MM.1S (cell line): Measurements from ENCODE around the gene OR2S2.
"Not testable (repeated sequence)": the region's sequence is repeated elsewhere in the genome, so short reads cannot be mapped to it uniquely, and the experiment has no call there.

Experiments used
- DNase-seq: peaks from one replicate; pipeline ENCODE4 v3.0.0-alpha.2; 2015
- H2AFZ ChIP-seq: fragments of 300-600 bp; sonication (generic); 2 replicates; pipeline ENCODE4 v1.6.0; 2016; ENCODE audit warnings: antibody characterized with exemption, low read length
- H3F3A ChIP-seq: fragments of 300-600 bp; sonication (generic); 2 replicates; pipeline ENCODE4 v1.6.1; 2016; ENCODE audit warnings: mild to moderate bottlenecking, antibody characterized with exemption, low read length, moderate library complexity, mixed read lengths; ENCODE audit not compliant: insufficient read depth
- H3K27ac ChIP-seq: fragments of 300-600 bp; sonication (generic); 2 replicates; pipeline ENCODE4 v1.5.1; 2016; ENCODE audit warnings: mild to moderate bottlenecking, low read length
- H3K27me3 ChIP-seq: fragments of 300-600 bp; sonication (generic); replicated peaks from 2 replicates; pipeline ENCODE4 v1.6.0; 2016; ENCODE audit warnings: low read length; ENCODE audit not compliant: insufficient read depth
- H3K36me3 ChIP-seq: fragments of 300-600 bp; sonication (generic); replicated peaks from 2 replicates; pipeline ENCODE4 v1.6.1; 2016; ENCODE audit warnings: mild to moderate bottlenecking, low read length, mixed read lengths; ENCODE audit not compliant: insufficient read depth
- H3K4me1 ChIP-seq: fragments of 300-600 bp; sonication (generic); 2 replicates; pipeline ENCODE4 v1.6.1; 2016; ENCODE audit warnings: low read length, mixed read lengths
- H3K4me2 ChIP-seq: fragments of 300-600 bp; sonication (generic); 2 replicates; pipeline ENCODE4 v1.6.0; 2016; ENCODE audit warnings: low read depth, low read length
- H3K4me3 ChIP-seq: fragments of 300-600 bp; sonication (generic); 2 replicates; pipeline ENCODE4 v1.5.1; 2016; ENCODE audit warnings: low read length, mixed read lengths
- H3K79me2 ChIP-seq: fragments of 300-600 bp; sonication (generic); 2 replicates; pipeline ENCODE4 v1.6.1; 2016; ENCODE audit warnings: mixed run types, low read length, mixed read lengths
- H3K9ac ChIP-seq: fragments of 300-600 bp; sonication (generic); 2 replicates; pipeline ENCODE4 v1.6.1; 2016; ENCODE audit warnings: low read length, mixed read lengths
- H3K9me2 ChIP-seq: fragments of 300-600 bp; sonication (generic); replicated peaks from 2 replicates; pipeline ENCODE4 v1.6.1; 2016; ENCODE audit warnings: mild to moderate bottlenecking, low read length, mixed read lengths; ENCODE audit not compliant: insufficient read depth
- H3K9me3 ChIP-seq: fragments of 300-600 bp; sonication (generic); replicated peaks from 2 replicates; pipeline ENCODE4 v1.6.1; 2016; ENCODE audit warnings: mild to moderate bottlenecking, low read length, mixed read lengths; ENCODE audit not compliant: insufficient read depth
- H4K20me1 ChIP-seq: fragments of 300-600 bp; sonication (generic); 2 replicates; pipeline ENCODE4 v1.6.1; 2016; ENCODE audit warnings: mild to moderate bottlenecking, low read length, moderate library complexity, mixed read lengths; ENCODE audit not compliant: insufficient read depth
- EZH2 ChIP-seq: fragments of 300-600 bp; sonication (generic); optimal IDR thresholded peaks from 2 replicates; pipeline ENCODE3; 2017; ENCODE audit warnings: low read depth, mild to moderate bottlenecking, antibody characterized with exemption, low read length, mixed read lengths
- EZH2phosphoT487 ChIP-seq: fragments of 300-600 bp; sonication (generic); IDR thresholded peaks from 2 replicates; pipeline ENCODE4 v1.6.1; 2018; ENCODE audit warnings: antibody characterized with exemption, low read length
- TF ChIP-seq, protein P1 (sequence below): fragments of 300-600 bp; sonication (generic); IDR thresholded peaks from 2 replicates; pipeline ENCODE4 v1.5.1; 2016; ENCODE audit warnings: antibody characterized with exemption, low read length, mixed read lengths

OR2S2 gene

DNA sequence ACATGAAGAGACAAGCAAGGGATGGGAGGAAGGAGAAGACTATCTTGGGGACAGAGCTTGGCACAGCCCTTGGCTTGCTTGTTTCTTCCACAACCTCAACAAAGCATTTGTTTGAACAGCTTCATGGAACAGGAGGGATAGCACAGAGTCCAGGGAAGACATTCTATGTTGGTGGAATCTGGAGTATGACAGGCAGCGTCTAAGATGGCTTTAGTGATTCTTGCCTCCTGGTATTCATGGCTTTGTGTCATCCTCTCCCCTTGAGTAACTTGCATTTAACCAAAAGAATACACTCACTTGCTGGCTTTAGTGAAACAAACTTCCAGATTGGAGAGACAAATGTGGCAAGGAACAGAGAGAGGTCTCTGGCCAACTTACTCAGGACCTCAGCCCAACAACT lies 47.9 kb upstream of the OR2S2 start:
- Histone ChIP-seq H3K36me3 (no peaks in the 10 kb centered on the region), H3K9me2 (no peaks in the 10 kb centered on the region), H3K27me3 (no peaks in the 10 kb centered on the region)

DNA sequence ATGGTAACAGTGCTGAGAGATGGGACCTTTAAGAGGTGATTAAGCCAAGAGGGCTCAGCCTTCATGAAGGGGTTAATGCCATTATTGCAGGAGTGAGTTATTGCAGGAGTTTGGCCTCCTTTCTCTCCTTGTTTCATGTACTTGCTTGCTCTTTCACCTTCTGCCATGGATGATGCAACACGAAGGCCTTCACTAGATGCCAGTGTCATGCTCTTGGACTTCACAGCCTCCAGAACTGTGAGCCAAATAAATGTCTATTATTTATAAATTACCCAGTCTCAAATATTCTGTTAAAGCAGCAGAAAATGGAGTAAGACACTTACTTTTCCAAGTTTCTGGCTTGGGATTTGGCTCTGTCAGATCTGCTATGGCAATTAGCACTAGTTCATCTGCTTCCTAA lies 40.4 kb upstream of the OR2S2 start:
- H3K27ac ChIP-seq: no peak overlapping the region
- H3K36me3 ChIP-seq: no peaks in the 10 kb centered on the region
- no peaks in the 10 kb centered on the region for H4K20me1 ChIP-seq
- H3K4me3 ChIP-seq: no peak overlapping the region
- no peaks in the 10 kb centered on the region for H3K9me3 ChIP-seq
- DNase-seq: no peak
- no peak overlapping the region for H2AFZ ChIP-seq
- H3K79me2 ChIP-seq: no peaks in the 10 kb centered on the region
- H3K9ac ChIP-seq: no peak overlapping the region
- H3F3A ChIP-seq: peaks cover 9% of the 10 kb centered on the region; the same call in 1 of the 2 replicates
- no peak for TF ChIP-seq EZH2phosphoT487
- no peak for TF ChIP-seq EZH2
- TF ChIP-seq, protein P1, sequence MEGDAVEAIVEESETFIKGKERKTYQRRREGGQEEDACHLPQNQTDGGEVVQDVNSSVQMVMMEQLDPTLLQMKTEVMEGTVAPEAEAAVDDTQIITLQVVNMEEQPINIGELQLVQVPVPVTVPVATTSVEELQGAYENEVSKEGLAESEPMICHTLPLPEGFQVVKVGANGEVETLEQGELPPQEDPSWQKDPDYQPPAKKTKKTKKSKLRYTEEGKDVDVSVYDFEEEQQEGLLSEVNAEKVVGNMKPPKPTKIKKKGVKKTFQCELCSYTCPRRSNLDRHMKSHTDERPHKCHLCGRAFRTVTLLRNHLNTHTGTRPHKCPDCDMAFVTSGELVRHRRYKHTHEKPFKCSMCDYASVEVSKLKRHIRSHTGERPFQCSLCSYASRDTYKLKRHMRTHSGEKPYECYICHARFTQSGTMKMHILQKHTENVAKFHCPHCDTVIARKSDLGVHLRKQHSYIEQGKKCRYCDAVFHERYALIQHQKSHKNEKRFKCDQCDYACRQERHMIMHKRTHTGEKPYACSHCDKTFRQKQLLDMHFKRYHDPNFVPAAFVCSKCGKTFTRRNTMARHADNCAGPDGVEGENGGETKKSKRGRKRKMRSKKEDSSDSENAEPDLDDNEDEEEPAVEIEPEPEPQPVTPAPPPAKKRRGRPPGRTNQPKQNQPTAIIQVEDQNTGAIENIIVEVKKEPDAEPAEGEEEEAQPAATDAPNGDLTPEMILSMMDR: no peak
- no peaks in the 10 kb centered on the region for H3K9me2 ChIP-seq
- H3K4me1 ChIP-seq: peaks cover 24% of the 10 kb centered on the region
- H3K27me3 ChIP-seq: no peaks in the 10 kb centered on the region
- H3K4me2 ChIP-seq: no peak overlapping the region

More for the DNA sequence above, 47.9 kb upstream of the OR2S2 start:
- DNase-seq: no peak
- H3K4me2 ChIP-seq: no peak overlapping the region
- H3K4me1 ChIP-seq: peaks cover 9% of the 10 kb centered on the region
- no peaks in the 10 kb centered on the region for H3K79me2 ChIP-seq
- no peaks in the 10 kb centered on the region for H4K20me1 ChIP-seq
- no peak overlapping the region for H3K9ac ChIP-seq
- H3K27ac ChIP-seq: no peak overlapping the region
- H3K4me3 ChIP-seq: no peak overlapping the region
- H2AFZ ChIP-seq: no peak overlapping the region
- H3F3A ChIP-seq: no peaks in the 10 kb centered on the region
- no peaks in the 10 kb centered on the region for H3K9me3 ChIP-seq
- TF ChIP-seq, protein P1: no peak
- TF ChIP-seq EZH2phosphoT487 (no peak), EZH2 (no peak)

DNA sequence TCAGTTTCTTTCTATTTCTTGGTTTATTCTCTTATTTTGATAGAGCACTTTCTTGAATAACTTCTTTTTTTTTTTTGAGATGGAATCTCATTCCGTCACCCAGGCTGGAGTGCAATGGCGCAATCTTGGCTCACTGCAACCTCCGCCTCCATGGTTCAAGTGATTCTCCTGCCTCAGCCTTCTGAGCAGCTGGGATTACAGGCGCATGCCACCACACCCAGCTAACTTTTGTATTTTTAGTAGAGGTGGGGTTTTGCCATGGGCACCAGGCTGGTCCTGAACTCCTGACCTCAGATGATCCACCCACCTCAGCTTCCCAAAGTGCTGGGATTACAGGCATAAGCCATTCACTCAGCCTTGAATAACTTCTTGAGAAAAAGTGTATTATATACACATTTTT lies 39.1 kb upstream of the OR2S2 start:
- H3K9me3 ChIP-seq, H3K4me3 ChIP-seq, H3F3A ChIP-seq, H3K9ac ChIP-seq, H3K27me3 ChIP-seq, H3K36me3 ChIP-seq, H3K27ac ChIP-seq, H4K20me1 ChIP-seq, H2AFZ ChIP-seq, DNase-seq, H3K9me2 ChIP-seq, H3K79me2 ChIP-seq: not testable (repeated sequence)
- Histone ChIP-seq H3K4me1 (peaks cover 24% of the 10 kb centered on the region), H3K4me2 (peak overlapping the region; percentile 47; the same call in 1 of the 2 replicates)

DNA sequence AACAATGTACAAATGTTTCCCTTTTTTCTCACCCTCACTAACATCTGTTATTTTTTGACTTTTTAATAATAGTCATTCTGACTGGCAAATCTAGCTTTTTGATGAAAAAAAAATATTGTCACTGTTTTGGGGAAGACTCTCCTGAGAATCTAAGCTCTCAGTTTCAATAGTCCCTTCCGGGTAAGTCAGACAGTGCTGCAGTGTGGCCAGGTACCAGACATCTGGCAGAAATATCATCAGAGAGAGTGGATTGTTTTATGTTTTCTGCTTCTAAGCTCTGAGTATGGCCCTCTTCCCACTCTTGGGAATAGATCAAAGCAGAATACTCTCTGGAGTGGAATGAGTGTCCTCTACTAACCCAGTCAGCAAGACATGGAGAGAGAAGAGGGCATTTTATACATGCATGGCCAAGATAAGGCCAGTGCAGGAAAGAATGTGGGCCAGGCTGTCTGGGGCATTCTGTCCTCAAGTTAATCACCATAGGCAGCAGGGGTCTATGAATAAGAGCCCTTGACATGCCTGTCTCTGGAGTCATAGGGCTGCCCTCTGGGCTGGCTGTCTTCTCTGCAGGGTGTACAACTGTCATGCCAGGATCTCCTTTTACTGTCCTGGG lies 38.5 kb upstream of the OR2S2 start:
- peak; percentile 59 for DNase-seq
- H3K4me3 ChIP-seq: no peak overlapping the region
- H4K20me1 ChIP-seq: no peaks in the 10 kb centered on the region
- H3K9me2 ChIP-seq: no peaks in the 10 kb centered on the region
- H3K4me1 ChIP-seq: peaks cover 24% of the 10 kb centered on the region
- H3K4me2 ChIP-seq: peak overlapping the region; percentile 47; the same call in 1 of the 2 replicates
- peak overlapping the region; percentile 48; the same call in 1 of the 2 replicates for H3K27ac ChIP-seq
- TF ChIP-seq EZH2phosphoT487: no peak
- no peak for TF ChIP-seq EZH2
- TF ChIP-seq, protein P1: no peak
- peaks cover 9% of the 10 kb centered on the region; the same call in 1 of the 2 replicates for H3F3A ChIP-seq
- H3K36me3 ChIP-seq: no peaks in the 10 kb centered on the region
- no peaks in the 10 kb centered on the region for H3K9me3 ChIP-seq
- H3K27me3 ChIP-seq: no peaks in the 10 kb centered on the region
- H3K9ac ChIP-seq: no peak overlapping the region
- H2AFZ ChIP-seq: peak overlapping the region; percentile 25; the same call in 1 of the 2 replicates
- no peaks in the 10 kb centered on the region for H3K79me2 ChIP-seq
